Measurements from ENCODE around the gene S1PR2. TPM values are rescaled to one million over a fixed set of nuclear protein-coding genes. Genes with fewer than 3 reads are reported as not detected.

Gene S1PR2
- total RNA-seq, 1 experiment from 2014 or later, result 67.6 TPM

DNA sequence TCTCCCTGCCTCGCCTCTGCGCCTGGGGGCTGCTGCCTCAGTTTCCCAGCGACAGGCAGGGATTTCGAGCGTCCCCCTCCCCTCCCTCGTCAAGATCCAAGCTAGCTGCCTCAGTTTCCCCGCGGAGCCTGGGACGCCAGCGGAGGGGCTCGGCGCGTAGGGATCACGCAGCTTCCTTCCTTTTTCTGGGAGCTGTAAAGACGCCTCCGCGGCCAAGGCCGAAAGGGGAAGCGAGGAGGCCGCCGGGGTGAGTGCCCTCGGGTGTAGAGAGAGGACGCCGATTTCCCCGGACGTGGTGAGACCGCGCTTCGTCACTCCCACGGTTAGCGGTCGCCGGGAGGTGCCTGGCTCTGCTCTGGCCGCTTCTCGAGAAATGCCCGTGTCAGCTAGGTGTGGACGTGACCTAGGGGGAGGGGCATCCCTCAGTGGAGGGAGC lies 39.1 kb upstream of the S1PR2 start:
- Histone ChIP-seq H4K20me1 (ENCODE audit: insufficient read depth, low read depth, low read length) (no peaks in the 10 kb centered on the region), H3K36me3 (ENCODE audit: insufficient read depth, low read length) (no peaks in the 10 kb centered on the region), H3K4me1 (ENCODE audit: low read length) (peaks cover 23% of the 10 kb centered on the region), H3K9ac (ENCODE audit: low read length) (peak overlapping the region; percentile 62), H3K4me2 (ENCODE audit: low read depth, low read length, poor library complexity, severe bottlenecking) (peak overlapping the region; percentile 73), H3K9me3 (ENCODE audit: low read length) (no peaks in the 10 kb centered on the region), H3K27ac (ENCODE audit: low read length) (no peak overlapping the region), H3K9me2 (replicated peaks; ENCODE audit: insufficient read depth, low read length) (no peaks in the 10 kb centered on the region), H3K4me3 (ENCODE audit: low read length) (peak overlapping the region; percentile 57), H2AFZ (ENCODE audit: low read length) (peak overlapping the region; percentile 91; the same call in 1 of the 2 replicates), H3K79me2 (ENCODE audit: low read length) (no peaks in the 10 kb centered on the region), H3K27me3 (ENCODE audit: low read length) (no peaks in the 10 kb centered on the region)
- DNase-seq, result peak; percentile 36

- no peaks in the 10 kb centered on the region for H3K79me2 ChIP-seq (ENCODE audit: low read length)
- H3K4me3 ChIP-seq (ENCODE audit: low read length), result peak overlapping the region; percentile 57; the same call in 1 of the 2 replicates
- H3K27me3 ChIP-seq (ENCODE audit: low read length), result no peaks in the 10 kb centered on the region
- H3K9ac ChIP-seq (ENCODE audit: low read length), result peak overlapping the region; percentile 62
- no peaks in the 10 kb centered on the region for H3K9me3 ChIP-seq (ENCODE audit: low read length)
- H2AFZ ChIP-seq (ENCODE audit: low read length), result peak overlapping the region; percentile 73; the same call in 1 of the 2 replicates
- no peaks in the 10 kb centered on the region for H3K36me3 ChIP-seq (ENCODE audit: insufficient read depth, low read length)
- DNase-seq, result peak; percentile 92
- H3K4me1 ChIP-seq (ENCODE audit: low read length), result peaks cover 23% of the 10 kb centered on the region
- H3K9me2 ChIP-seq (replicated peaks; ENCODE audit: insufficient read depth, low read length), result no peaks in the 10 kb centered on the region
- no peaks in the 10 kb centered on the region for H4K20me1 ChIP-seq (ENCODE audit: insufficient read depth, low read depth, low read length)
- peak overlapping the region; percentile 73 for H3K4me2 ChIP-seq (ENCODE audit: low read depth, low read length, poor library complexity, severe bottlenecking)
- no peak overlapping the region for H3K27ac ChIP-seq (ENCODE audit: low read length)
These were observed 38.4 kb upstream of the S1PR2 start for GRCh38 chr19:10269333-10270179.

GRCh38 chr19:10268071-10268470 lies 36.9 kb upstream of the S1PR2 start:
- Histone ChIP-seq H3K79me2 (ENCODE audit: low read length) (no peaks in the 10 kb centered on the region), H3K27ac (ENCODE audit: low read length) (no peak overlapping the region), H3K9ac (ENCODE audit: low read length) (no peak overlapping the region), H3K4me3 (ENCODE audit: low read length) (no peak overlapping the region), H2AFZ (ENCODE audit: low read length) (no peak overlapping the region), H3K9me3 (ENCODE audit: low read length) (no peaks in the 10 kb centered on the region), H3K36me3 (ENCODE audit: insufficient read depth, low read length) (no peaks in the 10 kb centered on the region), H3K4me1 (ENCODE audit: low read length) (peaks cover 23% of the 10 kb centered on the region), H4K20me1 (ENCODE audit: insufficient read depth, low read depth, low read length) (no peaks in the 10 kb centered on the region), H3K9me2 (replicated peaks; ENCODE audit: insufficient read depth, low read length) (no peaks in the 10 kb centered on the region), H3K27me3 (ENCODE audit: low read length) (no peaks in the 10 kb centered on the region), H3K4me2 (ENCODE audit: low read depth, low read length, poor library complexity, severe bottlenecking) (no peak overlapping the region)
- no peak for DNase-seq

DNA sequence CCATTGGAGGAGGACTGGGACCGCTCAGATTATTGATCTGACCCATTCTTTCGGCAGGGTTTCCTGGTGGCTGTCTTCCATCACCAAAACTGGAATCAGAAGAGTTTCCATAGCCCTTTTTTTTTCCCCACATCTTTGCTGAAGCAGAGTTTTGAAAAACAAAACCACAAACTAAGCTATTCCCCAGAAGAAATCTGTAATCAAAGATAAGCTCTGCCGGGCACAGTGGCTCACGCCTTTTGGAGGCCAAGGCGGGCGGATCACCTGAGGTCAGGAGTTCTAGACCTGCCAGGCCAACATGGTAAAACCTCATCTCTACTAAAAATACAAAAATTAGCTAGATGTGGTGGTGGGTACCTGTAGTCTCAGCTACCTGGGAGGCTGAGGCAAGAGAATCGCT lies 35.6 kb upstream of the S1PR2 start:
- Histone ChIP-seq H3K4me2 (ENCODE audit: low read depth, low read length, poor library complexity, severe bottlenecking) (no peak overlapping the region), H3K27me3 (ENCODE audit: low read length) (no peaks in the 10 kb centered on the region), H4K20me1 (ENCODE audit: insufficient read depth, low read depth, low read length) (no peaks in the 10 kb centered on the region), H3K9me2 (replicated peaks; ENCODE audit: insufficient read depth, low read length) (no peaks in the 10 kb centered on the region), H3K4me1 (ENCODE audit: low read length) (peaks cover 23% of the 10 kb centered on the region), H3K4me3 (ENCODE audit: low read length) (no peak overlapping the region), H3K9me3 (ENCODE audit: low read length) (no peaks in the 10 kb centered on the region), H3K27ac (ENCODE audit: low read length) (no peak overlapping the region), H2AFZ (ENCODE audit: low read length) (no peak overlapping the region), H3K9ac (ENCODE audit: low read length) (no peak overlapping the region), H3K36me3 (ENCODE audit: insufficient read depth, low read length) (no peaks in the 10 kb centered on the region), H3K79me2 (ENCODE audit: low read length) (no peaks in the 10 kb centered on the region)
- DNase-seq, result no peak

DNA sequence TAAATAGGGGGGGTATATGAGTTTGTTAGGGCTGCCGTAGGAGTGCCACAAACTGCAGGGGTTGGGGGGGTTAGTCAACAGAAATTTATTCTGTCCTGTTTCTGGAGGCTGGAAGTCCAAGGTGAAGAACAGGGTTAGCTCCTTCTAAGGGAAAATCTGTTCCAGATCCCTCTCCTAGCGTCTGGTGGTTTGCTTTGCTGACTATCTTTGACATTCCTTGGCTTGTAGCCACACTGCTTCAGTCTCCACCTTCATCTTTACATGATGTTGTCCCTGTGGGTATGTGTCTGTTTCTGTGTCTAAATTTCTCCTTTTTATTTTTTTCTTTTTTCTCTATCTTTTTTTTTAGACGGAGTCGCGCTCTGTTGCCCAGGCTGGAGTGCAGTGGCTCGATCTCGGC lies 31.6 kb upstream of the S1PR2 start:
- no peaks in the 10 kb centered on the region for H3K27me3 ChIP-seq (ENCODE audit: low read length)
- H3K4me3 ChIP-seq (ENCODE audit: low read length), result no peak overlapping the region
- H3K36me3 ChIP-seq (ENCODE audit: insufficient read depth, low read length), result peaks cover 12% of the 10 kb centered on the region; the same call in 1 of the 2 replicates
- H3K9ac ChIP-seq (ENCODE audit: low read length), result no peak overlapping the region
- H3K79me2 ChIP-seq (ENCODE audit: low read length), result no peaks in the 10 kb centered on the region
- H4K20me1 ChIP-seq (ENCODE audit: insufficient read depth, low read depth, low read length), result no peaks in the 10 kb centered on the region
- H3K4me2 ChIP-seq (ENCODE audit: low read depth, low read length, poor library complexity, severe bottlenecking), result no peak overlapping the region
- H3K9me3 ChIP-seq (ENCODE audit: low read length), result no peaks in the 10 kb centered on the region
- no peaks in the 10 kb centered on the region for H3K9me2 ChIP-seq (replicated peaks; ENCODE audit: insufficient read depth, low read length)
- no peak for DNase-seq
- no peaks in the 10 kb centered on the region for H3K4me1 ChIP-seq (ENCODE audit: low read length)
- H3K27ac ChIP-seq (ENCODE audit: low read length), result no peak overlapping the region
- no peak overlapping the region for H2AFZ ChIP-seq (ENCODE audit: low read length)

- Histone ChIP-seq H3K27me3 (ENCODE audit: low read length) (no peaks in the 10 kb centered on the region), H3K27ac (ENCODE audit: low read length) (no peak overlapping the region), H3K79me2 (ENCODE audit: low read length) (no peaks in the 10 kb centered on the region), H3K4me2 (ENCODE audit: low read depth, low read length, poor library complexity, severe bottlenecking) (no peak overlapping the region), H3K9me2 (replicated peaks; ENCODE audit: insufficient read depth, low read length) (no peaks in the 10 kb centered on the region), H3K36me3 (ENCODE audit: insufficient read depth, low read length) (peaks cover 19% of the 10 kb centered on the region), H3K4me3 (ENCODE audit: low read length) (no peak overlapping the region), H3K9me3 (ENCODE audit: low read length) (no peaks in the 10 kb centered on the region), H3K9ac (ENCODE audit: low read length) (no peak overlapping the region), H4K20me1 (ENCODE audit: insufficient read depth, low read depth, low read length) (no peaks in the 10 kb centered on the region), H3K4me1 (ENCODE audit: low read length) (no peaks in the 10 kb centered on the region), H2AFZ (ENCODE audit: low read length) (no peak overlapping the region)
- peak; percentile 55 for DNase-seq
These were observed 29.0 kb upstream of the S1PR2 start for GRCh38 chr19:10260141-10260584.

DNA sequence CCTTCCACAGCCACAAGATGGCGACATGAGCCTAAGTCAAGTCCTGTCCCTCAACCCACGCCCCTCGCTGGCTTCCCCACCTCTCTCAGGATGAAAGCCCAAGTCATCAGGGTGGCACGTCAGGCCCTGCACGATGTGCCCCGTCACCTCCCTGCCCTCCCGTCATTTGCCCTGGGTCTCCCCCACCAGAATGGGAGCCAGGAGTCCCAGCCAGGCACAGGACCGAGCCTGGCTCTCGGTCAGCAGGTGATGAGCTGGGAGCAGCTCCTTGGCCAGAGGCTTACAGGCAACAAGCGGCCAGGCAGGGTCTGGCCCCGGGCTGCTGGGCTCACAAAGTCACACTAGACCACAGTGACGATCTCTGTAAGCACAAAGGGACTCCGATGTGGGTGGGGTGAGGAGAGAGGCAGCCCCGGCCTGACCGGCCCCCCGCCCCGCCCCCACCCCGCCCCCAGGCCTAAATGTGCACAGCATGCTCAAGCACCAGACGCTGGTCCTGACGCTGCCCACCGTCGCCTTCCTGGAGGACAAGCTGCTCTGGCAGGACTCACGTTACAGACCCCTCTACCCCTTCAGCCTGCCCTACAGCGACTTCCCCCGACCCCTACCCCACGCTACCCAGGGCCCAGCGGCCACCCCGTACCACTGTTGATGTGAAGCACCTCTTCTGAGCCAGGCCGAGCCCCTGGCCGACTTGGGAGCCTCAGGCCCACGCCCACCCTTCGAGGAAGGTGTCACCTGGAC lies 28.2 kb upstream of the S1PR2 start:
- peak; percentile 97 for DNase-seq
- no peak overlapping the region for H3K4me2 ChIP-seq (ENCODE audit: low read depth, low read length, poor library complexity, severe bottlenecking)
- H3K4me3 ChIP-seq (ENCODE audit: low read length), result no peak overlapping the region
- no peaks in the 10 kb centered on the region for H3K9me3 ChIP-seq (ENCODE audit: low read length)
- H3K9ac ChIP-seq (ENCODE audit: low read length), result no peak overlapping the region
- no peak overlapping the region for H2AFZ ChIP-seq (ENCODE audit: low read length)
- no peaks in the 10 kb centered on the region for H3K4me1 ChIP-seq (ENCODE audit: low read length)
- no peaks in the 10 kb centered on the region for H3K9me2 ChIP-seq (replicated peaks; ENCODE audit: insufficient read depth, low read length)
- H3K36me3 ChIP-seq (ENCODE audit: insufficient read depth, low read length), result peaks cover 26% of the 10 kb centered on the region
- H3K79me2 ChIP-seq (ENCODE audit: low read length), result no peaks in the 10 kb centered on the region; the same call in 1 of the 2 replicates
- no peak overlapping the region for H3K27ac ChIP-seq (ENCODE audit: low read length)
- H3K27me3 ChIP-seq (ENCODE audit: low read length), result no peaks in the 10 kb centered on the region
- no peaks in the 10 kb centered on the region for H4K20me1 ChIP-seq (ENCODE audit: insufficient read depth, low read depth, low read length)

DNA sequence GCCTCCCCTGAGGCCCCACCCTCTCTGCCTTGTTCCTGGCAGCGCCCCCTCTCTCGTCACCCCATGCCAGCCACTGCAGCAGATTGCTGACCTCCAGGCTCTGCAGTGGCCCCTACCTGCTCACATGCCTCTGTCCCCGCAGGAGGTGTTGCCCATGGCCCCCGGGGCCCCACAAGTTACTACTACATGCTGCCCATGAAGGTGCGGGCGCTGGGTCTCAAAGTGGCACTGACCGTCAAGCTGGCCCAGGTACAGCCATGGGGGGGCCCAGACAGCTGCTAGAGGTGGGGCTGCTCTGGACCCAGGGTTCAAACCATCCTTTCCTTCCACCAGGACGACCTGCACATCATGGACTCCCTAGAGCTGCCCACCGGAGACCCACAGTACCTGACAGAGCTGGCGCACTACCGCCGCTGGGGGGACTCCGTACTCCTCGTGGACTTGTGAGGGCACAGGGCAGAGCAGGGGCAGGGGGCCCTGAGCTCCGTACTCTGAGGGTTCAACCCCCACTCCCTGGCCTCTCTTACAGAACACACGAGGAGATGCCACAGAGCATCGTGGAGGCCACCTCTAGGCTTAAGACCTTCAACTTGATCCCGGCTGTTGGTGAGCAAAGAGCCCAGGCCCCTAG lies 27.1 kb upstream of the S1PR2 start:
- Histone ChIP-seq H3K9me3 (ENCODE audit: low read length) (no peaks in the 10 kb centered on the region), H3K27ac (ENCODE audit: low read length) (no peak overlapping the region), H3K27me3 (ENCODE audit: low read length) (no peaks in the 10 kb centered on the region), H2AFZ (ENCODE audit: low read length) (no peak overlapping the region), H3K9ac (ENCODE audit: low read length) (no peak overlapping the region), H3K9me2 (replicated peaks; ENCODE audit: insufficient read depth, low read length) (no peaks in the 10 kb centered on the region), H4K20me1 (ENCODE audit: insufficient read depth, low read depth, low read length) (peaks cover 6% of the 10 kb centered on the region; the same call in 1 of the 2 replicates), H3K4me2 (ENCODE audit: low read depth, low read length, poor library complexity, severe bottlenecking) (no peak overlapping the region), H3K36me3 (ENCODE audit: insufficient read depth, low read length) (peaks cover 33% of the 10 kb centered on the region), H3K79me2 (ENCODE audit: low read length) (peaks cover 10% of the 10 kb centered on the region), H3K4me3 (ENCODE audit: low read length) (no peak overlapping the region), H3K4me1 (ENCODE audit: low read length) (peaks cover 6% of the 10 kb centered on the region; the same call in 1 of the 2 replicates)
- DNase-seq, result peak; percentile 27
